Measurements from ENCODE around the gene GTF3C6. TPM values are rescaled to one million over a fixed set of nuclear protein-coding genes. Genes with fewer than 3 reads are reported as not detected.
"Not testable (repeated sequence)": the region's sequence is repeated elsewhere in the genome, so short reads cannot be mapped to it uniquely, and the experiment has no call there.

GTF3C6 gene
- total RNA-seq, 1 experiment from 2014 or later = 32.0 TPM

- H3K79me2 ChIP-seq (ENCODE audit: insufficient read depth, low read length) = peaks cover 65% of the 10 kb centered on the region
- ATAC-seq; H3K9me2 ChIP-seq (ENCODE audit: insufficient read depth); RAD21 ChIA-PET (ENCODE audit: low non-redundant PET in 1 of 2, low total read pairs in 2 of 2, uncharacterized antibody in 2 of 2, unreplicated experiment in 2 of 2); CTCF ChIA-PET; intact Hi-C loops (cut with micrococcal nuclease); H3K9me3 ChIP-seq (ENCODE audit: control insufficient read depth in 1 of 2, insufficient read depth in 1 of 2, low read depth in 1 of 2, low read length in 2 of 2); H3K27me3 ChIP-seq (ENCODE audit: insufficient read depth, low read length); DNase-seq (ENCODE audit: low read depth, low spot score); H3K4me1 ChIP-seq (ENCODE audit: control insufficient read depth in 1 of 2, insufficient read depth in 2 of 2, low read length in 2 of 2); H3K4me2 ChIP-seq (ENCODE audit: low read length); H2AFZ ChIP-seq (ENCODE audit: low read depth, low read length, poor library complexity, severe bottlenecking); POLR2A ChIA-PET; H3K4me3 ChIP-seq (replicated peaks in 1 of 2; ENCODE audit: low read depth in 1 of 2, low read length in 2 of 2); H3K9ac ChIP-seq (ENCODE audit: low read length); BruUV-seq (replicated peaks); H3K27ac ChIP-seq (ENCODE audit: low read depth, low read length): not testable (repeated sequence)
- H3K36me3 ChIP-seq (ENCODE audit: control insufficient read depth in 1 of 2, insufficient read depth in 2 of 2, low read length in 2 of 2) = peaks cover 26 to 40% of the 10 kb centered on the region in 2 experiments
- H4K20me1 ChIP-seq (ENCODE audit: insufficient read depth) = peaks cover 21% of the 10 kb centered on the region; the same call in 1 of the 2 replicates
These were observed 58.7 kb downstream of the GTF3C6 start for GRCh38 chr6:111017241-111017640.

Other genes starting within 250 kb of the GTF3C6 start
- 20.0 TPM for gene CDK19, start 143.2 kb upstream of the GTF3C6 start, total RNA-seq (2021; ENCODE audit: unreplicated experiment)
- gene AMD1, start 83.9 kb upstream of the GTF3C6 start, total RNA-seq (2021; ENCODE audit: unreplicated experiment) = 71.4 TPM
- 55.9 TPM for gene RPF2, start 23.3 kb downstream of the GTF3C6 start, total RNA-seq (2021; ENCODE audit: unreplicated experiment)
- 8.3 TPM for gene SLC16A10, start 128.8 kb downstream of the GTF3C6 start, total RNA-seq (2021; ENCODE audit: unreplicated experiment)